Activated CD4-positive, alpha-beta T cell treated with anti-CD3 and anti-CD28 coated beads, Interleukin-2, amount 10 ng/mL, durations not matched to agents 24 days and 14 days (primary cell): ENCODE measurements around the gene SFTPD. TPM values are rescaled to one million over a fixed set of nuclear protein-coding genes. Genes with fewer than 3 reads are reported as not detected.

Source experiments
- DNase-seq: peaks from one replicate; pipeline ENCODE4 v3.0.0; 2022
- H3K27ac Mint-ChIP-seq: one replicate; pipeline ENCODE4 v1.8.0; 2022; ENCODE audit warnings: mild to moderate bottlenecking, mixed read lengths
- H3K27me3 Mint-ChIP-seq: one replicate; pipeline ENCODE4 v1.8.0; 2022; ENCODE audit warnings: mixed read lengths
- H3K36me3 Mint-ChIP-seq: one replicate; pipeline ENCODE4 v1.8.0; 2022; ENCODE audit warnings: low read depth, mild to moderate bottlenecking, mixed read lengths
- H3K4me1 Mint-ChIP-seq: one replicate; pipeline ENCODE4 v1.8.0; 2021; ENCODE audit warnings: mixed read lengths
- H3K4me3 Mint-ChIP-seq: one replicate; pipeline ENCODE4 v1.8.0; 2022; ENCODE audit warnings: mild to moderate bottlenecking, moderate library complexity, mixed read lengths
- H3K9me3 Mint-ChIP-seq: one replicate; pipeline ENCODE4 v1.8.0; 2021; ENCODE audit warnings: mixed read lengths
- intact Hi-C: fragments of 100-400 bp; cut with micrococcal nuclease; formaldehyde crosslinking; loops from one replicate; pipeline ENCODE4 v1.15.1; 2023
- total RNA-seq: library from RNA; stranded (reverse); gene quantifications from 2 replicates; pipeline ENCODE4 v1.2.3, GENCODE V29; 2022

SFTPD gene
- total RNA-seq, 1 donor from 2014 or later, result not detected

DNA sequence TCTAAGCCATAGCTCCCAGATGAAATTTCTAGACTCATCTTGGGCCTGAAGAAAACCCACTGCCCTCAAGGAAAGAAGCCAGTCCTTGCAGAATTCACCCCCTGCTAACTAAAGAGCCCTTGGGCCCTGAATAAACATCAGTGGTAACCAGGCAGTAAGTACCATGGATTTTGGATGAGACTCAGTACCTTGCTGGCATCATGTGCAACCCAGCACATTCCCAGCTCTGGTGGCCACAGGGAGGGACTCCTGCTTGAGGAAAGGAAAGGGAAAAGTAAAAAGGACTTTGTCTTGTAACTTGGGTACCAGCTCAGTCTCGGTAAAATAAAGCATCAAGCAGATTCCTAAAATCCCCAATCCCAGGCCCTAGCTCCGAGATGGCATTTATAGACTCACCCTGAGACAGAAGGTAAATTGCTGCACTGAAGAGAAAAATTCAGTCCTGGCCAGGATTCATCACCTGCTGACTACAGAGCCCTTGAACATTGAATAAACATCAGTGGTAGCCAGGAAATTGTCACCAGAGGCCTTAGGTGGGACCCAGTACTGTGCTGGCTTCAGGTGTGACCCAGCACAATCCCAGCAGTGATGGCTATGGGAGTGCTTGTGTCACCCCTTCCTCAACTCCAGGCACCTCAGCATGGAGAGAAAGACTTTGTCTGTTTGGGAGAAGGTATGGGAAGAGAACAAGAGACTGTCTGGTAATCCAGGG is 31.2 kb upstream of the SFTPD start:
- intact Hi-C loops, result no loop called here
- DNase-seq, result no peak
- Mint-ChIP-seq H3K36me3 (no peaks in the 10 kb centered on the region), H3K9me3 (peaks cover 4% of the 10 kb centered on the region), H3K27ac (no peak overlapping the region), H3K4me3 (no peak overlapping the region), H3K27me3 (peaks cover 62% of the 10 kb centered on the region), H3K4me1 (peaks cover 9% of the 10 kb centered on the region)

DNA sequence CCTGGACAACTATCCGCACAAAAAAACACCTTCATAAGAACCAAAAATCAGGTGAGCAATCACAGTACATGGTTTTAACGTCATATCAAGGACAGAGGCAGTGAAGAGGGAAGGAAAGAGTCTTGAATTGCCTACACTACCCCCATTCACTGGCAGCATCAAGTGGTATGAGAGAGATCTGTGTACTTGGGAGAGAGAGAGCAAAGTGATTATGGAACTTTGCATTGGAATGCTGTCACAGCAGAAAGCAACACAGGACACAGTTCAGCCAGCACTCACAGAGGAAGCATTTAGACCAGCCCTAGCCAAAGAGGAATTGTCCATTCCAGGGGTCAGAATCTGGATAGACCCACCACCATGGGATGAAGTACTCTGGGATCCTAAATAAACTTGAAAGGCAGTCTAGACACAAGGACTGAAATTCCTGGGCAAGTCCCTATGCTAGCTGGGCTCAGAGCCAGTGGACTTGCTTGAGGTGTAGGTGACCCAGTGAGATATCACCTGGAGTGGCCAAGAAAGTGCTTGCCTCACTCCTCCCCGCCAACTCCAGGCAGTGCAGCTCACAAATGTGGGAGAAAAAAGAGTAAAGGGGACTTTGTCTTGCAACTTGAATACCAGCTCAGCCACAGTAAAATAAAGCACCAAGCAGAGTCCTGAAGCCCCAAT is 30.5 kb upstream of the SFTPD start:
- Mint-ChIP-seq H3K27ac (no peak overlapping the region), H3K4me1 (peaks cover 4% of the 10 kb centered on the region), H3K27me3 (peaks cover 64% of the 10 kb centered on the region), H3K9me3 (peaks cover 4% of the 10 kb centered on the region), H3K36me3 (no peaks in the 10 kb centered on the region), H3K4me3 (no peak overlapping the region)
- DNase-seq, result no peak
- intact Hi-C loops, result no loop called here

GRCh38 chr10:79976999-79977398 is 28.1 kb upstream of the SFTPD start:
- no peak for DNase-seq
- intact Hi-C loops, result no loop called here
- H3K27me3 Mint-ChIP-seq, result peaks cover 56% of the 10 kb centered on the region

DNA sequence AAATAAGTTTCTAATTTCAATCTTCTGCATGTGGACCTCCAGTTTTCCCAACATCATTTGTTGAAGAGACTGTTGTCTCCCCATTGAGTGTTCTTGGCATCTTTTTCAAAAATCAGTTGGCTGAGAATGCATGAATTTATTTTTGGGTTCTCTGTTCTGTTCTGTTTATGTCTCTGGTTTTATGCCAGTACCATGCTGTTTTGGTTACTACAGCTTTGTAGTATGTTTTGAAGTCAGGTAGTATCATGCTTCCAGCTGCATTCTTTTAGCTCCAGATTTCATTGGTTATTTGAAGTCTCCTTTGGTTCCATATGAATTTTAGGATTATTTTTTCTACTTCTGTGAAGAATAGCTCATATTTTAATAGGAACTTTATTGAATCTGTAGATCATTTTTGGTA is 21.2 kb upstream of the SFTPD start:
- Mint-ChIP-seq H3K36me3 (no peaks in the 10 kb centered on the region), H3K9me3 (peaks cover 9% of the 10 kb centered on the region), H3K27me3 (peaks cover 13% of the 10 kb centered on the region)

More at GRCh38 chr10:79976999-79977398, 28.1 kb upstream of the SFTPD start:
- peaks cover 4% of the 10 kb centered on the region for H3K9me3 Mint-ChIP-seq
- no peaks in the 10 kb centered on the region for H3K36me3 Mint-ChIP-seq
- H3K27ac Mint-ChIP-seq, result no peak overlapping the region
- no peaks in the 10 kb centered on the region for H3K4me1 Mint-ChIP-seq
- no peak overlapping the region for H3K4me3 Mint-ChIP-seq

DNA sequence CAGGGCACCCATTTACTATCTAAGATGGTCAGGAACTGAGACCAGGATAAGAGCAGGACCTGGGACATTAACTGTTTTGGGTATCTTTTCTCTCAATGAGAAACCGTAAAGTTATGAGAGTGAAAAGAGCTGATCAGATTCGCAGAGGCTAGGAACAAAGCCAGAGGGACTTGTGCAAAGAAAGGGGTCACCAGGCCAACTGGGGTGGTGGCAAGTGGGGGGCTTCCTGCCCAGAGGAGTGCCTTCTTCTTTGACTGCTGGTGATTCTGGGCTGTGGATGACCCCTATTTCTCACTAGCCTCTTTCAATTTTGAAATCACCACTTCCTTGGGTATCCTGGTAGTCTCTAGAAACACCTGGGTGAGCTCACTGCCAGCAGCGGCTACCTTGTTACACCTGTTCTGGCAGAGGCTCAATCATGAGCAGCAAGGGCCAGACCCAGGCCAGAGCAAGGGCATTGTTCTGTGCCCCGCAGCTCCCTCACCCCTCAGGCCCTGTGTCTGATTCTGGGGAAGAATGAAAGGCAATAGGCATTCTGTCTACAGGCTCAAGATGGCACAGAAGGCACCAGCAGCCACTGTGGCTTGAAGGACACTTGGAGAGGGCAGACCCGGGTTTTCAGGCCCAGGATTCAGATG is 999 bp downstream of the SFTPD start:
- peak; percentile 43 for DNase-seq
- Mint-ChIP-seq H3K4me3 (no peak overlapping the region), H3K36me3 (no peaks in the 10 kb centered on the region), H3K27me3 (peaks cover 17% of the 10 kb centered on the region), H3K27ac (no peak overlapping the region), H3K9me3 (peaks cover 6% of the 10 kb centered on the region), H3K4me1 (no peaks in the 10 kb centered on the region)
- intact Hi-C loops, result no loop called here

More for the DNA sequence above, 21.2 kb upstream of the SFTPD start:
- Mint-ChIP-seq H3K4me3 (no peak overlapping the region), H3K27ac (no peak overlapping the region), H3K4me1 (no peaks in the 10 kb centered on the region)
- DNase-seq, result no peak
- intact Hi-C loops, result no loop called here

- Mint-ChIP-seq H3K27me3 (peaks cover 17% of the 10 kb centered on the region), H3K36me3 (no peaks in the 10 kb centered on the region), H3K4me3 (no peak overlapping the region), H3K9me3 (peaks cover 6% of the 10 kb centered on the region), H3K27ac (no peak overlapping the region), H3K4me1 (no peaks in the 10 kb centered on the region)
- intact Hi-C loops, result no loop called here
- peak; percentile 40 for DNase-seq
Measured at GRCh38 chr10:79947083-79947415, 1.9 kb downstream of the SFTPD start.

DNA sequence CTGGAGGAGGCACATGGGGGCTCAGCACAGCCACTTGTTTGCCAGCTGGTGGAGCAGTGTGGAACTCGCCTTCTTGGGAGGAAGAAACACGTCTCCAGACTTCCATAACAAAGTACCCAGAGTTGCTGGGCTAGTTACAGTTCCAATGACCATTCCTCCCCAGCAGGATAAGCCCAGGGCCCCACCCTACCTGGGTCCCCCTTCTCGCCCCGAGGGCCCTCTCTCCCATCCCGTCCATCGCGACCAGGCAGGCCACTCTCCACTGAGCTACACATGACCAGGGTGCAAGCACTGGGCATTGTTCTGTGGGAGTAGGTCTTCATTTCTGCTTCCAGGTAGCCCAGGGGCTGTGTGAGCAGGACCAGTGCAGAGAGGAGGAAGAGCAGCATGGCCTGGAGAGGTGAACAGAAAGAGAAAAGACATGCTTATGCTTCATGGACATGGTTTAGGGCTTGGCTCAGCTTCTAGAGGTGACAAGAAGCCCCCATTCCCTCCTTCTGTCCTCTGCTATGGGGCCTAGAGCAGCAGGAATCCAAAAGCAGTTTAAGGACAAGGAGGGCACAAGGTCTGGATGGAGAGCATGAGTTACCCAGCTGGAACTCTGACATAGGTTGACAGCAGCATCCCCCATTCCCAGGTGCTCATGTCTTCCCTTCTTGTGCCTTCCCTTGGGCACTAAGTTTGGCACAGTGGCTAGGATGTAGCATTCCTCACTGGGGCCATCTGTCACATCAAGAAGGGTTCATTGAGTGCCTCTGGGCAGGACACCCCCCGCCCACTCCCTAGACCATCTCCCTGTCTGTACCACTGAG is 2.4 kb downstream of the SFTPD start:
- H3K4me3 Mint-ChIP-seq, result no peak overlapping the region
- no peak overlapping the region for H3K27ac Mint-ChIP-seq
- H3K27me3 Mint-ChIP-seq, result peaks cover 16% of the 10 kb centered on the region

DNA sequence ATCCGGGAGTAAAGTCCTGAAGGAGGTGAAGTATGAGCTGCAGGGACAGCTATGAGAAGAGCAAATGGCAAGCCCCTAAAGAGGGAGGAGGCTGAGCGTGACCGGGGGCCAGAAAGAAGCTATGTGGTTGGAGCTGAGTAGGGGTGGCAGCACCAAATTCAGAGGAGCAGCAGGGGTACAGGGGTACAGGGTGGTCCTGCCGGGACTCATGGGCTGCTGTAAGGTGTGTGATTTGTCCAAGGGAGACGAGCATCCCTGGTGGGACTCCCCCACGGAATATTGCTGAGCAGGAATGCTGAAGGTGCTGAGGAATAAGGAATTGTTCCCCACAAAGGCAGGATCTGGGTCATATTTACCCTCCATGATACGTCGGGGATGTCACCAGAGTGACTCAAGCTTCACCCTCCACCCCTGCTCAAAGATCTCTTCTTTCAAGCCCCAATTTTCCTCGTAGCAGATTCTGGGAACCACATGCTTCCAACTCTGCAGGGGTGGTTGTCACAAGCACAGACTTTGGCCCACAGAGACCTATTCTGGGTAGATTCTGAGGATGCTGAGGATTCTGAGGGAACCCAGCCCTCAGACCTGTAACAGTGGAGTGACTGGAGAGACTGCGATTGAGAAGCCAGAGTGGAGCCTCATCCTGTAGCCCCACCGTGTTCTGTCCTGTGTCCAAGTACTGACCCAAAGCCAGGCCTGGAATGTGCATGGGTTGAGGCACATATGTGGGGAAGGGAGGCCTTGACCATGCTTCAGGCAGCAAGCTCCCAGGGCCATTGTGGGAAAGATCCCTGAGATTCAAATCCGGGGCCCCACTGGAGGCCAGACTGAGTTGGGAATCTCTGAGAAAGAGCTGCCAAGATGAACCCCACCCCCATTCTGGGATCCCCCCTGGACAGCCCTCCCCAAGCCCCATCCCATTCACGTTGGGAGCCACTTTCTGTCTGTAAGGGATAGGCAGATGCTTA is 4.2 kb downstream of the SFTPD start:
- Mint-ChIP-seq H3K9me3 (no peaks in the 10 kb centered on the region), H3K36me3 (no peaks in the 10 kb centered on the region), H3K27ac (no peak overlapping the region), H3K27me3 (peaks cover 10% of the 10 kb centered on the region), H3K4me1 (no peaks in the 10 kb centered on the region), H3K4me3 (no peak overlapping the region)
- intact Hi-C loops, result no loop called here
- peak; percentile 46 for DNase-seq

More for the DNA sequence above, 2.4 kb downstream of the SFTPD start:
- H3K9me3 Mint-ChIP-seq, result peaks cover 4% of the 10 kb centered on the region
- H3K4me1 Mint-ChIP-seq, result no peaks in the 10 kb centered on the region
- H3K36me3 Mint-ChIP-seq, result no peaks in the 10 kb centered on the region
- DNase-seq, result peak; percentile 35
- intact Hi-C loops, result no loop called here

DNA sequence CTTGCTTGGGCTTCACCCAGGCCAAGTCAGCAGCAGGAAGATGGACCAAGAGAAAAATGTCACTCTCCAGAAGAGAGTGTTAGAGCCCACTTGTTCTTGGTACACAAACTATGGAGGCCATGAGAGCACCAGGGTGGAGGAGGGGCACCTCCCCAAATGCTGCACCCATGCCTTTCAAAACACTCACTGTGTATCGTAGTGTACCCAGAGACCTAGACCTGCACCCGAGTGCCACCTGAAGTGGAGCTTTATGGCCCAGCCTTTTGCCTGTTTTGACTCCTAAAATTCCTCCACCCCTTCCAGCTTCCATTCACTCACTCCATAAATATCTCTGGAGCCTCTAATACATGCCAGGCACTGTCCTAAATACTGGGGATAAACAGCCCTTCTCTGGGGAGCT is 5.0 kb downstream of the SFTPD start:
- Mint-ChIP-seq H3K4me3 (no peak overlapping the region), H3K27ac (no peak overlapping the region), H3K27me3 (peaks cover 5% of the 10 kb centered on the region), H3K36me3 (no peaks in the 10 kb centered on the region), H3K9me3 (no peaks in the 10 kb centered on the region), H3K4me1 (peaks cover 2% of the 10 kb centered on the region)
- peak; percentile 24 for DNase-seq
- intact Hi-C loops, result no loop called here

DNA sequence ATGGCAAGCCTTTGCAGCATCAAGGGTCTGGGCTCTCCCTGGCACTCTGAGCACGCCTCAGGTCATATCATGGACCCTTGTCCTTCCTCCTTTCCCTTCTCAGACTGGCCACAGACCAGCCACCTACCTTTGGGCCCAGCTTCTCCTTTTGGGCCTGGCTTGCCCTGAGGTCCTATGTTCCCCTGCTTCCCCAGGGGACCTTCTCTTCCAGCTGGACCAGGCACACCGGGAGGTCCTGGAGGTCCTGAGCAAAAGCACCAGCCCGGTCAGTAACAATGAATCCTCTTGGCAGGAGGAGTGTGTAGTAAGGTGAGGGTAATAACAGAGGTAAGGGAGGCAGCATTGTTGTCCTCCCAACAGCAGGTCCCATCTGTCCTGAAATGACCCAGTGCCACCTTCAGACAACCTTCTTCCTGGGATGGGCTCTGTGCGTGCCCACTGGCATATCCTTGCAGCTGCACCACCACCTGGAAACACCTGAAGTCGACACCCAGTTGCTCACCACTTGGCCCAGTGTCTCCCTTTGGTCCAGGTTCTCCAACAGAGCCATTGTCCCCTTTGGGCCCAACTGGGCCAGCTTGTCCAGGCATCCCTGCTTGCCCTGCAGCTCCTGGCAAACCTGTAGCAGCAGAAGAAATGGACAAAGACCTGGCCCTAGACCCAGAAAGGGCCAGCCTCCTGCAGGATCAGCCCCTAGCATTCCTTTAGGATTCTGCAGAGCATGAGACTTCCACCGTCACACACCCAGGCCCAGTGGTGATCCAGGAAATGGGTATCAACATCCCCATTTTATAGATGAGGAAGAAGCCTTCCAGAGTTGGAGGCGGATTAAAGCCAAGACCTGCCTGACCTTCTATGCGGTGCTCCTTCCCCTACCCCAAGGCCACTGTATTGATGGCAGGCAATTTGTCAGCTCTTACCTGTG is 6.4 kb downstream of the SFTPD start:
- peak; percentile 41 for DNase-seq
- intact Hi-C loops, result no loop called here
- no peak overlapping the region for H3K27ac Mint-ChIP-seq
- no peaks in the 10 kb centered on the region for H3K9me3 Mint-ChIP-seq
- H3K4me1 Mint-ChIP-seq, result peaks cover 5% of the 10 kb centered on the region
- peaks cover 4% of the 10 kb centered on the region for H3K27me3 Mint-ChIP-seq
- H3K4me3 Mint-ChIP-seq, result no peak overlapping the region
- no peaks in the 10 kb centered on the region for H3K36me3 Mint-ChIP-seq

- Mint-ChIP-seq H3K36me3 (no peaks in the 10 kb centered on the region), H3K4me1 (peaks cover 5% of the 10 kb centered on the region), H3K27me3 (peaks cover 3% of the 10 kb centered on the region), H3K4me3 (no peak overlapping the region), H3K27ac (no peak overlapping the region), H3K9me3 (no peaks in the 10 kb centered on the region)
- intact Hi-C loops, result no loop called here
- peak; percentile 45 for DNase-seq
Measured at GRCh38 chr10:79941585-79942210, 7.2 kb downstream of the SFTPD start.

DNA sequence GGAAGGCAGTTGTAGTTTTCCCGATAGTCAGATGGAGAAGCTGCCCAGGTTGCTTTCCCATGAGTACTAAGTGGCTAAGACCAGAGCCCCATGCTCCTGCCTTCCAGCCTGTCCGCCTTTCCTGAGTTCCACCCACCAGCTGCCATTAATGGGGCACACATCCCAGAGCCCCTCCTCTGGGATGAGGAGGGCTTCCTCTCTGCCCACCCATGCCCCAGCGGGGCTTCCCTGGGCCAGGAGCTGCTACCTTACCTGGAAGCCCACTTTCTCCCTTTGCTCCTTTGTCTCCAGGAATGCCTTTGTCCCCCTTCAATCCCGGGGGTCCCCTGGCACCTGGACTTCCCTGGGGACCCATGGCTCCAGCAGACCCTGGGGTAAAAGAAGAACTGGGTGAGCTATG is 7.8 kb downstream of the SFTPD start:
- Mint-ChIP-seq H3K27me3 (peaks cover 3% of the 10 kb centered on the region), H3K9me3 (no peaks in the 10 kb centered on the region), H3K27ac (no peak overlapping the region), H3K36me3 (no peaks in the 10 kb centered on the region), H3K4me1 (peaks cover 5% of the 10 kb centered on the region), H3K4me3 (no peak overlapping the region)
- DNase-seq, result peak; percentile 29
- intact Hi-C loops, result no loop called here
